ENCODE results near the gene PTPRN2. TPM values are rescaled to one million over a fixed set of nuclear protein-coding genes. Genes with fewer than 3 reads are reported as not detected.

Gene PTPRN2
- total RNA-seq, 2 donors from 2014 or later: 0.72 to 0.79 TPM

DNA sequence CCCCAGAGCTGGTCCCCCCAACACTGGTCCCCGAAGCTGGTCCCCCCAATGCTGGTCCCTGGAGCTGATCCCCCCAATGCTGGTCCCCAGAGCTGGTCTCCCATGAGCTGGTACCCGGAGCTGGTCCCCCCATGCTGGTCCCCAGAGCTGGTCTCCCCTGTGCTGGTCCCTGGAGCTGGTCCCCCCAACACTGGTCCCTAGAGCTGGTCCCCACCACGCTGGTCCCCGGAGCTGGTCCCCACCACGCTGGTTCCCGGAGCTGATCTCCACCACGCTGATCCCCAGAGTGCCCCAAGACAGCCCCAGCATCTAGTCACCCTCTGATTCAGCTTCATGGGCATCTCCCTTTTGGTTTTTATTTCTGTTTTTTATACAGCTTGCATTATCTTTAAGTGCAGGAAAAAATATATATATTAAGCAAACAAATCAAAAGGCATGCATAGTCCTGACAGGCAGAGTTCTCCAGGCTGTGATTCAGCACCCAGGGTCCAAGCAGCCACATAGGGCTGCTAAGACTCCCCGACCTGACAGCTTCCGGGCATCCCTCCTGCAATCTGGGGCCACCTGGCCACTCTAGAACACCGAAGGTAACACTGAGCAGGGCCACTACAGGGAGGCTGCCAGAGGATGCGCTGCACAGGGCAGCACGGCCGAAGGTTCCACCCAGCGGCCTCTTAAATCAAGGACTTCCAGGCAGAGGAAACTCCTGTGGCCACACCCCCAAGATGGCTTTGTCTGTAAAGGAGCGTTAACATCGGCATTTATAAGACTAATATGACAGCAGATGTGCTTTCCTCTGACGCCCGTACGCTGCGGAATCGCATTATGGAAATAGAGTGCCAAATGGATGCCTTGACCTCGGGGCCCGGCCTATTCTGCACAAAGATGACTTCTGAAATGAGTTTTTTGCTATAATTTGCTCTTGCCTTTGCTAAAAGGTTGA is 215.0 kb downstream of the PTPRN2 start:
- H3K9me3 Mint-ChIP-seq: peaks cover 0 to 2% of the 10 kb centered on the region in 2 donors
- ATAC-seq (replicated peaks in 1 of 2) (no peak), DNase-seq (no peak)
- H3K36me3 Mint-ChIP-seq (ENCODE audit: insufficient read depth in 2 of 2): no peaks in the 10 kb centered on the region
- H3K27me3 Mint-ChIP-seq (ENCODE audit: low read depth): no peaks in the 10 kb centered on the region
- no peak overlapping the region for H3K27ac Mint-ChIP-seq
- H3K4me3 Mint-ChIP-seq: no peak overlapping the region
- H3K4me1 Mint-ChIP-seq (ENCODE audit: low read depth): no peaks in the 10 kb centered on the region

DNA sequence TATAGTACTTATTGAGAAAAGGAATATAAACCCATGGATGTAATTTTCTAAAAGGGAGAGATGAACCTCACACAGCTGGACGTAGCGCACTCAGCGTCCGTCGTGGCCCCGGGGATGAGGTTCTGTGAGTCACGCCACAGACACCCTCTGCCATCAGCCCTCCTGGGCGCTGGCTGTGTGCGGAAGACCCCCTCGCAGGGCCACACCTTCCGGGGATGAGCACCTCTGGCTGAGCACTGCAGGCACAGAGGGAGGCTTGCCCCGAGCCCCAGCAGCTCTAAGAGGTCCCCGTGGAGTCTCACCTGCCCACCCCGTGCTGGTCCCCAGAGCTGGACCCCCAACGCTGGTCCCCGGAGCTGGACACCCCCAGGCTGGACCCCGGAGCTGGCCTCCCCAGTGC is 215.8 kb downstream of the PTPRN2 start:
- Mint-ChIP-seq H3K36me3 (ENCODE audit: insufficient read depth in 2 of 2) (no peaks in the 10 kb centered on the region), H3K4me3 (no peak overlapping the region), H3K27me3 (ENCODE audit: low read depth) (no peaks in the 10 kb centered on the region), H3K27ac (no peak overlapping the region), H3K9me3 (no peaks in the 10 kb centered on the region), H3K4me1 (ENCODE audit: low read depth) (no peaks in the 10 kb centered on the region)
- DNase-seq: no peak
- ATAC-seq (replicated peaks in 1 of 2): no peak

DNA sequence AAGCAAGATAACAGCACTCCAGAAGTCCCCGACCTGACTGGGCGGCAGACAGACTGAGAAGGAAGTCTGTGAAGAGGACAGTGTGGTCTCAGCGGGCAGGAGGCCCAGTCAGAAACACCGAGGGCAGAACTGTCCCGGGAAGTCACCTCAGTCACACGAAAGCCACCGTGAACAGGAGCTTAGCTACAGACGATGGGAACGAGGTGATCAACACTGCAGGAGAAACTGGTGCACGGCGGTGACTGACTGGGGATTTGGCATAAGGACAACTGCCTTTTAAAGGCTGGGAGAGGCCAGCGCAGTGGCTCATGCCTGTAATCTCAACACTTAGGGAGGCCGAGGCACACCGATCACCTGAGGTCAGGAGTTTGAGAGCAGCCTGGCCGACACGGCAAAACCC is 217.8 kb downstream of the PTPRN2 start:
- Mint-ChIP-seq H3K9me3 (no peaks in the 10 kb centered on the region), H3K4me1 (ENCODE audit: low read depth) (no peaks in the 10 kb centered on the region), H3K36me3 (ENCODE audit: insufficient read depth in 2 of 2) (no peaks in the 10 kb centered on the region), H3K27ac (no peak overlapping the region), H3K4me3 (no peak overlapping the region), H3K27me3 (ENCODE audit: low read depth) (no peaks in the 10 kb centered on the region)
- DNase-seq (no peak), ATAC-seq (replicated peaks in 1 of 2) (no peak)

DNA sequence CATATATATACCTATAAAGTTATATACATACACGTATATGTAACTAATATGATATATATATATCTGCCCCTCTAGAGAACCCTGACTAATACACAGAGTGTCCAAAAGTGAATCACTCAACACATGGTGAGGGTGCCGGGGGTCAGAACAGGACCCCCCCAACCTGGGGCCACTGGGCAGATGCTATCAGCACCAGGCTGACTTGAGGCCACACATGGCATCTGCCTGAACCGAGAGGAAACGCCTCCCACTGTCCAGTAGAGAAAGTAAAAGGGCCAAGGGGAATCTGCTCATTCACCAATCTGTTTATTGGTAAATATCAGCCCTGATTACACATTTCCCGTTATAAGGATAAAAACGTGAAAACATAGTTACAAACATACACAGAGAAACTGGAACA is 218.3 kb downstream of the PTPRN2 start:
- Mint-ChIP-seq H3K36me3 (ENCODE audit: insufficient read depth in 2 of 2) (no peaks in the 10 kb centered on the region), H3K9me3 (no peaks in the 10 kb centered on the region), H3K4me3 (no peak overlapping the region), H3K27me3 (ENCODE audit: low read depth) (no peaks in the 10 kb centered on the region), H3K4me1 (ENCODE audit: low read depth) (no peaks in the 10 kb centered on the region), H3K27ac (no peak overlapping the region)
- no peak for ATAC-seq (replicated peaks in 1 of 2)
- DNase-seq: no peak

DNA sequence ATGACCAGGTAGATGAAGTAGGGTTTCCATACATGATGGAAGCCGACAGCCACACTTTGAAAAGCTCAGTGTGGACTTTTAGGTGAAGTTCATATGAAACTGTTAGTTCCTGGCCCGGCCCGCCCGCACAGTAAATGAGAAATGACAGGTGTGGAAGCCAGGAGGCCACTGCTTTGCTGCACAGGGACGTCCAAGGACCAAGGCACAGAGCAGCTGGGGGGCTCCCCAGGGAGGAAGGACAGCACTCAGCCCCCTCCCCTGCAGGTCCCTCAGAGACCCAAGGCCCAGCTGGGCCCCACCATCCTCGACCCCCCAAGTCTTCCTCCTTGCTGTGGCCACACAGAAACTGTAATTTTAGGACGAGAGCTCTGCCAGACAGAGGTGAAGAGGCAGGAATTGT is 219.2 kb downstream of the PTPRN2 start:
- ATAC-seq (replicated peaks in 1 of 2) (no peak), DNase-seq (no peak)
- H3K4me1 Mint-ChIP-seq (ENCODE audit: low read depth): no peaks in the 10 kb centered on the region
- no peaks in the 10 kb centered on the region for H3K9me3 Mint-ChIP-seq
- H3K4me3 Mint-ChIP-seq: no peak overlapping the region
- no peak overlapping the region for H3K27ac Mint-ChIP-seq
- no peaks in the 10 kb centered on the region for H3K27me3 Mint-ChIP-seq (ENCODE audit: low read depth)
- no peaks in the 10 kb centered on the region for H3K36me3 Mint-ChIP-seq (ENCODE audit: insufficient read depth in 2 of 2)

DNA sequence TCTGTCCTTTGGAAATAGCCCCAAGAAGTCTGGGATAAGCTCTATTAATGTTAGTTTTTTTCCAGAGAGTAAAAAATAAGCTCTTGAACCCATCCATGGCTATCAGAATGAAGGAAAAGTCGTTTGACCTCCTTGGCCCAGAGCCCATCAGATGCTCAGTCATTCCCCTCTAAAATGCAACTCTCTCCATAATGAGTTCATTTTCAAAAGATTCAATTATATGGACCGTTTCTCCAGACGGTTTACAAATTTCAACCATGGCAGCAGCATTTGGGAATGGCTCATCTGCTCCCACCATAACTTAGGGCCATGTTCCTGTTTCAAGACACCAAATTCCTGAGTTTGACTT is 220.0 kb downstream of the PTPRN2 start:
- Mint-ChIP-seq H3K27ac (no peak overlapping the region), H3K27me3 (ENCODE audit: low read depth) (no peaks in the 10 kb centered on the region), H3K4me1 (ENCODE audit: low read depth) (no peaks in the 10 kb centered on the region), H3K9me3 (no peaks in the 10 kb centered on the region), H3K36me3 (ENCODE audit: insufficient read depth in 2 of 2) (no peaks in the 10 kb centered on the region), H3K4me3 (no peak overlapping the region)
- ATAC-seq (replicated peaks in 1 of 2): no peak
- DNase-seq: no peak

DNA sequence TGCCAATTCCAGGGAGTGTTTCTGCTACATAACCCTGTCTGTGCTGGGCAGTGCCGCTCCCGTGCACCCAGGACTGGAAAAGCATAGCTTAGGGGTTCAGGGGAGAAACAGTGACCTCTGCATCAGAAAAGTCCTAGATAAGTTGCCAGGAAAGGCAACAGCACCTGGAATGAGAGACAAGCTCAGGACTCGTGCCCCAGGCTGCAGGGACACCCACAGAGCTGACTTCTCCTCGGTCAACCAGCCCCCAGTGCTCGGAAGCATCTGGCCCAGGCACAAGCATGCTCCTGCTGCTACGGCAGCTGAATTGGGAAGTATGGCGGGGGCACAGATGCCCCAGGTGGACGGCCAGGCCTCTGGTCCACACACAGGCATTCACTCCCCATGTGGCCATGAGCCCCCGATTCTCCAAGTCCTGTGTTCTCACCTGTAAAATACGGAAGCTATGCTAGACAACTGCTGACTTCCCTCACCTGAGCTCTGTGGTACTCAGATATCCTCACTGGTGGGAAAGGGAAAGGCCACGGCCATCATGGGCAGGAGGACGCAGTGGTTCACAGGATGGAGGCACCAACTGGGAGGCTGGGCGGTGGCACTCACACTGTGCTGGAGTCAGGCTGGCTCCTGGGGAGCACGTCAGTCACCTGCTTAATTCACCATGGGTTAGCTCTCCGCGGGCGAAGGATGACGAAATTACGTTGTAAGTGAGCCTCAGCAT is 220.5 kb downstream of the PTPRN2 start:
- Mint-ChIP-seq H3K36me3 (ENCODE audit: insufficient read depth in 2 of 2) (no peaks in the 10 kb centered on the region), H3K4me1 (ENCODE audit: low read depth) (no peaks in the 10 kb centered on the region), H3K27ac (no peak overlapping the region), H3K27me3 (ENCODE audit: low read depth) (no peaks in the 10 kb centered on the region), H3K9me3 (no peaks in the 10 kb centered on the region), H3K4me3 (no peak overlapping the region)
- DNase-seq: no peak
- ATAC-seq (replicated peaks in 1 of 2): no peak

DNA sequence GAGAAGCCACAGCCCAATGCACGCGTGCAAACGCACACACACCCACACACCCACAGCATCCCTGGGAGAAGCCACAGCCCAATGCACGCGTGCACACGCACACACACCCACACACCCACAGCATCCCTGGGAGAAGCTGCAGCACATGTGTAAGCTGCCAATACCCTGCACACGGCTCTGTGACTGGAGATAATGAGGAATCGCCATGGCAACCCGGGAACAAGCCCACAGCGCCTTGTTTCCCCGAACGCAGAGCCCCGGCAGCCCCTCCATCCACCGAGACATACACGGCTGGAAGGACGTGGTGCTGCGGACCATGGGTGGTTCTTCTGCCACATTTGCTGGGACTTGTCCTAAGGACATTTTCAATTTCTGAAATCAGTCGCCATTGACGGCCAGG is 221.3 kb downstream of the PTPRN2 start:
- Mint-ChIP-seq H3K36me3 (ENCODE audit: insufficient read depth in 2 of 2) (peaks cover 0 to 2% of the 10 kb centered on the region in 2 donors), H3K9me3 (no peaks in the 10 kb centered on the region), H3K27ac (no peak overlapping the region), H3K27me3 (ENCODE audit: low read depth) (no peaks in the 10 kb centered on the region), H3K4me3 (no peak overlapping the region), H3K4me1 (ENCODE audit: low read depth) (no peaks in the 10 kb centered on the region)
- DNase-seq (no peak), ATAC-seq (replicated peaks in 1 of 2) (no peak)

DNA sequence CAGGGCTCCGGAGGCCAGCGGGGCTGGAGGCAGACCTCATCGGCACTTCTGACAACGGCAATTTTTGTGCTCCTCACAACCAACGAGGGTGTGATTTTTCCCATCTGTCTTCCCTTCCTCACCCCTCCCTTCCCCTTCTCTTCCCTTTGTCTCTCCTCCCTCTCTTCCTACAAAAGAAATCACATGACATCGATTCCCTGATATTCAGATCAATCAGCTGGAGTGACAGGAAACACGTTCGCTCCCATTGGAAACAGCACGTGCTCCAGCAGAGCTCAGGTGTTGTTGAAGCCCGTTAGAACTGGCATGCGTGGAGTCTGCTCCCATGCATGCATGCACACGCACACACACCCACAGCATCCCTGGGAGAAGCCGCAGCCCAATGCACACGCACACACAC is 222.4 kb downstream of the PTPRN2 start:
- Mint-ChIP-seq H3K27ac (no peak overlapping the region), H3K9me3 (no peaks in the 10 kb centered on the region), H3K27me3 (ENCODE audit: low read depth) (no peaks in the 10 kb centered on the region), H3K4me1 (ENCODE audit: low read depth) (no peaks in the 10 kb centered on the region), H3K36me3 (ENCODE audit: insufficient read depth in 2 of 2) (peaks cover 0 to 2% of the 10 kb centered on the region in 2 donors), H3K4me3 (no peak overlapping the region)
- no peak for DNase-seq
- no peak for ATAC-seq (replicated peaks in 1 of 2)

DNA sequence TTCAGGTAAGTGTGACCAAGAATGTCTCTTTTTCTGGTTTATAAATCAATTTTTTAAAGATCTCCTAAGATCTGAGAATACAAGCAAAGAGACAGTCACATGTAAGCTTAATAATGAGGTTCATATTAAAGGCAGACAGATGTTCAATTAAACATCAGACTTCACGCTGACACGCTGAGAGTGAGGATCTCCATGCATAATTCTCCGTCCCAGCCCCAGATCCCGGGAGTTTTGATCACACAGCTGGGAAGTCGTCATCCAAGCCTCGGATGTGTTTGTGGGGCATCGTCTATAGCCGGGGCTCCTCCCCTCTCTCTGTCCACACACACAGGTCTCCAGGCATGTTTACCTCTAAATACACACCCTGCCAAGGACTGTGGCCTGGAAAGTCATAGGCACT is 223.2 kb downstream of the PTPRN2 start:
- H3K36me3 Mint-ChIP-seq (ENCODE audit: insufficient read depth in 2 of 2): peaks cover 0 to 2% of the 10 kb centered on the region in 2 donors
- ATAC-seq (replicated peaks in 1 of 2): no peak
- no peak for DNase-seq
- H3K9me3 Mint-ChIP-seq: no peaks in the 10 kb centered on the region
- H3K27ac Mint-ChIP-seq: no peak overlapping the region
- H3K4me1 Mint-ChIP-seq (ENCODE audit: low read depth): no peaks in the 10 kb centered on the region
- H3K4me3 Mint-ChIP-seq: no peak overlapping the region
- no peaks in the 10 kb centered on the region for H3K27me3 Mint-ChIP-seq (ENCODE audit: low read depth)

DNA sequence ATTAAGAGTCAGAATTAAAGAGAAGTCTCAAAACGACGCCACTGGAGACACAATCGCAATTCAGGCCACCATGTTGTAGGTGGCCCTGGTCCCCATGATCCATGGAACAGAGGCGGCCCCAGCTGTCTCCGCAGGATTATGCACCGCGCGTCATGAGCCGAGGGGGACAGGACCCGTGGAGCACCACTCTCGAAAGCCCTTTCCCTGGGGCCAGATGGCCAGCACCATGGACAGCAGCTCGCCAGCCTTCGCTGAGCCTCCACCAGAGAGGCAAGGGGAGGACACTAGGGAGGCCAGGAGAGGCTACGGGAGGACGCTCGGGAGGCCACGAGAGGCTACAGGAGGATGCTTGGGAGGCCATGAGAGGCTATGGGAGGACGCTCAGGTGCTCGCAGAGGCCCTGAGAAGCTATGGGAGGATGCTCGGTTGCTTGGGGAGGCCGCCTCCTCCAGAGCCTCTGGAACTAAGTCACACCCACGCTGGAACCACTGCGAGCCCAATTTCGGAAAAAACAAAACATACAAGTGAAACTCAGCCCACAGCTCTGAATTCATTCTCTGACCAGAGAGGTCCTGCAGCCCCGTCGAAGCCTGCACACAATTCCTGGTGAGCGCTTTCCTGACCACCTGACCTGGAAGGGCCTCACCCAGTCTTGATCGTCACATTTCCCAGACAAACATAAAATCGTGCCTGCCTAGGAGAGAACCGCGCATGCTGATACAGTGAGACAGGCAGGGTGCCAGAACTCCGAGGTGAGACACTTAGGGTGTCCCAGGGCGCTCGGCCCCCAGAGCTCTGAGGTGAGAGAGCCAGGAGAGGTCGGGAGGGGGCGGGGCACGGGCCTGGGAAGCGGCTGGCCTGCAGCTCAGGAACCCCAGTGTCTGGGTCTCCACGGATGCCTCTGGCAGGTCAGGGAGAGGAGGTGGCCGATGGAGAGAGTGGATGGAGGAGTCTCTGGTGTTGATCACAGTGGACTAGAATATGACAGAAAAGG is 224.4 kb downstream of the PTPRN2 start:
- ATAC-seq (replicated peaks in 1 of 2) (no peak), DNase-seq (no peak)
- H3K27ac Mint-ChIP-seq: no peak overlapping the region
- H3K4me3 Mint-ChIP-seq: no peak overlapping the region
- no peaks in the 10 kb centered on the region for H3K27me3 Mint-ChIP-seq (ENCODE audit: low read depth)
- H3K4me1 Mint-ChIP-seq (ENCODE audit: low read depth): no peaks in the 10 kb centered on the region
- peaks cover 0 to 2% of the 10 kb centered on the region in 2 donors for H3K36me3 Mint-ChIP-seq (ENCODE audit: insufficient read depth in 2 of 2)
- no peaks in the 10 kb centered on the region for H3K9me3 Mint-ChIP-seq

DNA sequence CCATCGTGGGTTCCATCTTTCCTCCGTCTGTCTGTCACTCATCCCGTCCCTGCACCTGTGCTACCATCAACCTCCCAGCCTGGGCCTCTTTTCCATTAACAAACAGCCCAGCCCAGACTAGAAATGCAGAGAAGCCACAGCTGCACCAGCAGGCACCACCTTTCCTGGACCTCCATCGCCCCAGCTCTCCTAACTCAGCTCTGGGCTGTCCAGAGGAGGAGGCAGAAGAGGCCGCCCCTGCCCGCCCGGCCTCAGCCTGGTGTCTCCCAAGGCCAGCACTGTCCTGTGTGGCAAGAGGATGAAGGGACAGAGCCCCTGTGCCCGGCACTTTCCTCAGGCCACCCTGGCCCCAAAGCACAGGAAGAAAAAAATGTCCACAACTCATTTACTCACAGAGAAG is 225.6 kb downstream of the PTPRN2 start:
- no peak for ATAC-seq (replicated peaks in 1 of 2)
- no peak for DNase-seq
- Mint-ChIP-seq H3K4me3 (no peak overlapping the region), H3K27ac (no peak overlapping the region), H3K27me3 (ENCODE audit: low read depth) (no peaks in the 10 kb centered on the region), H3K4me1 (ENCODE audit: low read depth) (no peaks in the 10 kb centered on the region), H3K36me3 (ENCODE audit: insufficient read depth in 2 of 2) (peaks cover 0 to 2% of the 10 kb centered on the region in 2 donors), H3K9me3 (no peaks in the 10 kb centered on the region)
